CD4-positive, alpha-beta memory T cell (primary cell): ENCODE results near the gene AP3D1. TPM values are rescaled to one million over a fixed set of nuclear protein-coding genes. Genes with fewer than 3 reads are reported as not detected.

ENCODE experiments used
- CTCF ChIA-PET: fragments of 350-600 bp; sonication (Branson Sonifier 250); formaldehyde crosslinking; loops from one replicate; lab custom pipeline; 2021; ENCODE audit warnings: inconsistent platforms; ENCODE audit not compliant: partially characterized antibody; lab: Charles Lee
- POLR2A ChIA-PET: fragments of 350-600 bp; sonication (Branson Sonifier 250); formaldehyde crosslinking; loops from one replicate; lab custom pipeline; 2021; ENCODE audit not compliant: partially characterized antibody; lab: Charles Lee
- DNase-seq, 5 donors: peaks; one replicate each; pipeline versions ENCODE4 v3.0.0 to v3.0.0-alpha.2; 2020 to 2022; ENCODE audit warnings: mixed read lengths in 1 of 5
- H3K27ac ChIP-seq: one replicate; pipeline ENCODE4 v1.7.0; 2013; ENCODE audit warnings: low read depth, low read length
- H3K27me3 ChIP-seq: 2 replicates; pipeline ENCODE4 v1.7.0; 2013; ENCODE audit warnings: mild to moderate bottlenecking, low read length, moderate library complexity; ENCODE audit not compliant: insufficient read depth
- H3K36me3 ChIP-seq: 2 replicates; pipeline ENCODE4 v1.7.0; 2013; ENCODE audit warnings: mild to moderate bottlenecking, low read length, moderate library complexity; ENCODE audit not compliant: insufficient read depth
- H3K4me1 ChIP-seq: 2 replicates; pipeline ENCODE4 v1.7.0; 2013; ENCODE audit warnings: mild to moderate bottlenecking, low read length, moderate library complexity; ENCODE audit not compliant: insufficient read depth
- H3K4me3 ChIP-seq, 2 donors: one replicate each; pipeline ENCODE4 v1.7.0; 2013; ENCODE audit warnings: low read length in 2 of 2, mild to moderate bottlenecking in 1 of 2
- H3K9me3 ChIP-seq, 2 donors: one replicate each; pipeline ENCODE4 v1.7.0; 2013; ENCODE audit warnings: low read length in 2 of 2, control low read depth in 1 of 2; ENCODE audit not compliant: control insufficient read depth in 1 of 2
- H3K27ac Mint-ChIP-seq, 7 donors: one replicate each; pipeline ENCODE4 v1.8.0; 2020 to 2021; ENCODE audit warnings: mixed read lengths in 7 of 7, mild to moderate bottlenecking in 6 of 7, inconsistent platforms in 3 of 7, moderate library complexity in 3 of 7
- H3K27me3 Mint-ChIP-seq, 2 donors: one replicate each; pipeline ENCODE4 v1.8.0; 2020 to 2021; ENCODE audit warnings: mixed read lengths in 2 of 2
- H3K36me3 Mint-ChIP-seq, 2 donors: one replicate each; pipeline ENCODE4 v1.8.0; 2020 to 2021; ENCODE audit warnings: mixed read lengths in 2 of 2, inconsistent platforms in 1 of 2, mild to moderate bottlenecking in 1 of 2
- H3K4me1 Mint-ChIP-seq, 4 donors: one replicate each; pipeline ENCODE4 v1.8.0; 2020 to 2021; ENCODE audit warnings: mixed read lengths in 4 of 4, mild to moderate bottlenecking in 1 of 4
- H3K4me3 Mint-ChIP-seq, 8 donors: one replicate each; pipeline ENCODE4 v1.8.0; 2020 to 2021; ENCODE audit warnings: mixed read lengths in 8 of 8, mild to moderate bottlenecking in 7 of 8, moderate library complexity in 6 of 8, inconsistent platforms in 3 of 8
- H3K9me3 Mint-ChIP-seq, 8 donors: one replicate each; pipeline ENCODE4 v1.8.0; 2020 to 2021; ENCODE audit warnings: mixed read lengths in 8 of 8, mild to moderate bottlenecking in 5 of 8, inconsistent platforms in 3 of 8, moderate library complexity in 1 of 8
- intact Hi-C: fragments of 100-400 bp; cut with micrococcal nuclease; formaldehyde crosslinking; loops from one replicate; pipeline ENCODE4 v1.15.1; 2023
- polyA plus RNA-seq, 2 donors: library from polyadenylated mRNA; unstranded; fragments of 300-500 nt; fragmentation: Illumina TruSeq; gene quantifications; one replicate each; pipeline ENCODE4 v1.2.3, GENCODE V29; 2021
- total RNA-seq, 2 experiments: library from RNA; stranded (reverse); gene quantifications; one replicate each; pipeline ENCODE4 v1.2.3, GENCODE V29; 2021

The AP3D1 gene
- total and polyA plus RNA-seq, 4 experiments from 2014 or later: 6.7 to 87.2 (median 69.8) TPM

- no peaks in the 10 kb centered on the region for H3K27me3 Mint-ChIP-seq
- Histone ChIP-seq H3K27ac (no peak overlapping the region), H3K4me3 (no peak overlapping the region), H3K9me3 (no peaks in the 10 kb centered on the region), H3K27me3 (no peaks in the 10 kb centered on the region), H3K4me1 (peaks cover 32% of the 10 kb centered on the region), H3K36me3 (no peaks in the 10 kb centered on the region)
- intact Hi-C loops: loop anchor here (5.0 kb wide), 1 partner anchor 138 kb away; no protein-coding TSS in a partner anchor
- DNase-seq: no peak
- H3K27ac Mint-ChIP-seq: peak overlapping the region in 4 of 7 donors; percentile 10 to 75 (median 64)
- no peaks in the 10 kb centered on the region for H3K9me3 Mint-ChIP-seq
- H3K4me1 Mint-ChIP-seq: peaks cover 13 to 36% (median 24%) of the 10 kb centered on the region in 4 donors
- H3K4me3 Mint-ChIP-seq: no peak overlapping the region
- POLR2A ChIA-PET: interaction anchor here (1.0 kb wide), 1 partner anchor 20 kb away, joined by 3 read pairs; no protein-coding TSS in a partner anchor
- peaks cover 0 to 7% of the 10 kb centered on the region in 2 donors for H3K36me3 Mint-ChIP-seq
- CTCF ChIA-PET: interaction anchor here (1.4 to 1.5 kb wide), 2 partner anchors 19 to 45 kb away, joined by 5 read pairs; no protein-coding TSS in a partner anchor
Measured at GRCh38 chr19:2064788-2065524, 86.4 kb downstream of the AP3D1 start.

DNA sequence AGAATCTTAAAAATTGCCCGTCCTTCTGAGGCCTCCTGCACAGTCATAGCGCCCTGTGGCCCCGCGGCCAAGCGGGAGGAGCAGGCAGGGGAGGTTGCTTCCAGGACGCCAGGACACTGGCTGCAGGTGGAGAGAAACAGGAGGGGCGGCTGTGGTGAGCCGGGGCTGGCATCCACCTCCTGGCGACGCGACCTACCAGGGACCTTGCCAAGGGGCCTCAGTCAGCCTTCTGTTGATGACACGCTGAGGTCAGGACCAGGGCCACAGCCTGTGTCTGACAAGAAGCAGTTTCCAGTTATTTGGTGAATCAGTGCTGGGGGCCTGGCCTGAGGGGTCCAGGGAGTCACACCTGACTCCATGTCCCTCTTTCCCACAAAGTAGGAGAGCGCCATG, 87.0 kb downstream of the AP3D1 start:
- Histone ChIP-seq H3K9me3 (no peaks in the 10 kb centered on the region), H3K4me1 (peaks cover 32% of the 10 kb centered on the region), H3K4me3 (no peak overlapping the region), H3K36me3 (no peaks in the 10 kb centered on the region), H3K27me3 (no peaks in the 10 kb centered on the region), H3K27ac (no peak overlapping the region)
- H3K4me1 Mint-ChIP-seq: peaks cover 11 to 33% (median 22%) of the 10 kb centered on the region in 4 donors
- ChIA-PET CTCF (no interaction called here), POLR2A (interaction anchor here (0.8 to 1.2 kb wide), 3 partner anchors 21 to 48 kb away, joined by 3 read pairs; no protein-coding TSS in a partner anchor)
- intact Hi-C loops: no loop called here
- no peak overlapping the region for H3K4me3 Mint-ChIP-seq
- no peak for DNase-seq
- H3K27ac Mint-ChIP-seq: peak overlapping the region in 1 of 7 donors; percentile 52
- H3K27me3 Mint-ChIP-seq: no peaks in the 10 kb centered on the region
- no peaks in the 10 kb centered on the region for H3K9me3 Mint-ChIP-seq
- H3K36me3 Mint-ChIP-seq: peaks cover 0 to 4% of the 10 kb centered on the region in 2 donors

GRCh38 chr19:2063824-2064223, 87.5 kb downstream of the AP3D1 start:
- CTCF ChIA-PET: no interaction called here
- no peak overlapping the region for H3K27ac ChIP-seq
- H3K27ac Mint-ChIP-seq: peak overlapping the region in 5 of 7 donors; percentile 9 to 99 (median 60)

GRCh38 chr19:2062770-2063169, 88.6 kb downstream of the AP3D1 start:
- CTCF ChIA-PET: interaction anchor here (0.5 to 2.9 kb wide), 4 partner anchors 11 to 407 kb away, joined by 3 to 9 read pairs (median 6); no protein-coding TSS in a partner anchor
- POLR2A ChIA-PET: interaction anchor here (0.7 to 5.4 kb wide), 9 partner anchors 9 to 121 kb away, joined by 3 to 88 read pairs (median 5); partner anchors contain the start of gene MKNK2
- H3K9me3 Mint-ChIP-seq: no peaks in the 10 kb centered on the region
- no peak overlapping the region for H3K27ac ChIP-seq
- peaks cover 44% of the 10 kb centered on the region for H3K4me1 ChIP-seq
- DNase-seq: no peak
- no peaks in the 10 kb centered on the region for H3K36me3 ChIP-seq
- H3K27me3 ChIP-seq: no peaks in the 10 kb centered on the region
- peaks cover 11 to 44% (median 27%) of the 10 kb centered on the region in 4 donors for H3K4me1 Mint-ChIP-seq
- H3K36me3 Mint-ChIP-seq: peaks cover 0 to 4% of the 10 kb centered on the region in 2 donors
- H3K27ac Mint-ChIP-seq: peak overlapping the region in 6 of 7 donors; percentile 70 to 99 (median 84)
- H3K27me3 Mint-ChIP-seq: no peaks in the 10 kb centered on the region
- H3K4me3 Mint-ChIP-seq: peak overlapping the region; percentile 85 to 98 (median 92)
- intact Hi-C loops: no loop called here
- H3K9me3 ChIP-seq: no peaks in the 10 kb centered on the region
- no peak overlapping the region for H3K4me3 ChIP-seq

More at GRCh38 chr19:2063824-2064223, 87.5 kb downstream of the AP3D1 start:
- H3K4me1 ChIP-seq: peaks cover 33% of the 10 kb centered on the region
- H3K27me3 ChIP-seq: no peaks in the 10 kb centered on the region
- no peaks in the 10 kb centered on the region for H3K9me3 Mint-ChIP-seq
- H3K4me3 ChIP-seq: no peak overlapping the region
- peak overlapping the region in 2 of 8 donors; percentile 34 to 39 for H3K4me3 Mint-ChIP-seq
- intact Hi-C loops: no loop called here
- H3K27me3 Mint-ChIP-seq: no peaks in the 10 kb centered on the region
- peaks cover 0 to 4% of the 10 kb centered on the region in 2 donors for H3K36me3 Mint-ChIP-seq
- POLR2A ChIA-PET: interaction anchor here (0.6 to 5.4 kb wide), 9 partner anchors 14 to 127 kb away, joined by 3 to 88 read pairs (median 5); partner anchors contain the start of gene MKNK2
- no peaks in the 10 kb centered on the region for H3K36me3 ChIP-seq
- peaks cover 10 to 34% (median 22%) of the 10 kb centered on the region in 4 donors for H3K4me1 Mint-ChIP-seq
- no peak for DNase-seq
- no peaks in the 10 kb centered on the region for H3K9me3 ChIP-seq

GRCh38 chr19:2062389-2062729, 89.0 kb downstream of the AP3D1 start:
- ChIA-PET CTCF (interaction anchor here (0.5 to 2.9 kb wide), 4 partner anchors 8 to 408 kb away, joined by 3 to 9 read pairs (median 6); no protein-coding TSS in a partner anchor), POLR2A (interaction anchor here (0.7 to 6.7 kb wide), 14 partner anchors 10 to 120 kb away, joined by 3 to 88 read pairs (median 8); partner anchors contain the start of genes MKNK2 and MOB3A)
- intact Hi-C loops: no loop called here
- Histone ChIP-seq H3K9me3 (no peaks in the 10 kb centered on the region), H3K4me1 (peaks cover 48% of the 10 kb centered on the region), H3K27ac (peak overlapping the region; percentile 97), H3K27me3 (no peaks in the 10 kb centered on the region), H3K36me3 (no peaks in the 10 kb centered on the region), H3K4me3 (peak overlapping the region; percentile 59 to 87)
- no peaks in the 10 kb centered on the region for H3K27me3 Mint-ChIP-seq
- peaks cover 0 to 4% of the 10 kb centered on the region in 2 donors for H3K36me3 Mint-ChIP-seq
- no peak for DNase-seq
- peak overlapping the region in 6 of 7 donors; percentile 70 to 99 (median 91) for H3K27ac Mint-ChIP-seq
- no peaks in the 10 kb centered on the region for H3K9me3 Mint-ChIP-seq
- peak overlapping the region; percentile 85 to 98 (median 92) for H3K4me3 Mint-ChIP-seq
- H3K4me1 Mint-ChIP-seq: peaks cover 11 to 48% (median 29%) of the 10 kb centered on the region in 4 donors

GRCh38 chr19:2061495-2062388, 89.6 kb downstream of the AP3D1 start:
- Histone ChIP-seq H3K4me1 (peaks cover 54% of the 10 kb centered on the region), H3K4me3 (peak overlapping the region; percentile 87), H3K36me3 (no peaks in the 10 kb centered on the region), H3K9me3 (no peaks in the 10 kb centered on the region), H3K27ac (peak overlapping the region; percentile 97), H3K27me3 (no peaks in the 10 kb centered on the region)
- DNase-seq: peak; percentile 98 to 100 (median 100)
- Mint-ChIP-seq H3K27me3 (no peaks in the 10 kb centered on the region), H3K9me3 (no peaks in the 10 kb centered on the region), H3K27ac (peak overlapping the region; percentile 93 to 99 (median 97)), H3K36me3 (peaks cover 0 to 4% of the 10 kb centered on the region in 2 donors), H3K4me1 (peaks cover 12 to 53% (median 32%) of the 10 kb centered on the region in 4 donors), H3K4me3 (peak overlapping the region; percentile 85 to 98 (median 92))
- intact Hi-C loops: loop anchor here (1.0 to 2.0 kb wide), 4 partner anchors 10 to 43 kb away; partner anchors contain the start of genes IZUMO4, MKNK2 and MOB3A
- CTCF ChIA-PET: interaction anchor here (1.5 to 2.9 kb wide), 3 partner anchors 9 to 20 kb away, joined by 5 to 9 read pairs (median 8); no protein-coding TSS in a partner anchor
- POLR2A ChIA-PET: interaction anchor here (1.0 to 6.7 kb wide), 12 partner anchors 11 to 164 kb away, joined by 3 to 88 read pairs (median 8); partner anchors contain the start of genes MKNK2 and MOB3A
